Gastrocnemius medialis (tissue), 4 donors: ENCODE data around the gene TSC2.

ENCODE experiments used
- CTCF ChIP-seq, 5 experiments: fragments of 450-650 bp in 3 of 5; fragments of 200-600 bp in 2 of 5; sonication (generic) in 2 of 5; IDR thresholded peaks in 4 of 5; conservative IDR thresholded peaks in 1 of 5; 1 replicate in 4 of 5; 2 replicates in 1 of 5; pipeline ENCODE4 v1.5.1; 2016 to 2019; ENCODE audit warnings: antibody characterized with exemption in 5 of 5, mild to moderate bottlenecking in 3 of 5, moderate library complexity in 3 of 5
- POLR2A ChIP-seq, 2 donors: fragments of 450-650 bp; IDR thresholded peaks; one replicate each; pipeline ENCODE4 v1.6.1; 2017; ENCODE audit warnings: antibody characterized with exemption in 2 of 2, mild to moderate bottlenecking in 2 of 2, moderate library complexity in 2 of 2

GRCh38 chr16:2078096-2078495, 30.3 kb downstream of the TSC2 start:
- TF ChIP-seq POLR2A (IDR thresholded peaks at IDR 0.05) (no peak), CTCF (IDR thresholded peaks at IDR 0.05 in 4 of 5, conservative IDR thresholded peaks at IDR 0.05 in 1 of 5) (no peak)
